C1 segment of cervical spinal cord (tissue), 14 donors: ENCODE measurements around the gene CIB4.

Experiments
- DNase-seq, 14 donors: peaks; one replicate each; lab custom pipeline; 2025; lab: John Stamatoyannopoulos, UW

The CIB4 gene

DNA sequence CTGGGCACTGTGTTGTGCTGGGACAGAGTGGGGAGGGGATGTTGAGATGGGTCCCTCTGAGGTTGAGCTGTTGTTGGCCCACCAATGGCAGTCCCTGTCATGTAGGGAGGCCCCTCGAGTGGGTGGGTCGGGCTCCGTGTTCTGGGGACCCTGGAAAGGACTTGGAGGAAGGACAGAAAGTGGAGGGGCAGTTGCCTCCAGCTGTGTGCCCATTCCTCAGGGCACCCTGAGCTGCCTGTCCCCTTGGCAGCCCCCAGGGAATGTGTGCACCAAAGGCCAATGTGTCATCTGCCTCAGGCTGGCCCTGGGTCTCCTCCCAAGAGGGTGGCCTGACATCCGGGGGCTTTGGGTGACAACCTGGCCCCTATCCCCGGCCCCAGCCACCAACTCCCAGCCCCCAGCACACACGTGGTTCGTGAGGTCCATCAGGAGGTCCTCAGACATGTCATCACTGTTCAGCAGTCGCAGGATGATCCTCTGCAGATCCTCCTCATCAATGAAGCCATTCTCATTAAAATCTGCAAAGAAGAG lies 57.7 kb downstream of the CIB4 start:
- DNase-seq: no peak

GRCh38 chr2:26582890-26583289 lies 58.3 kb downstream of the CIB4 start:
- DNase-seq: no peak

DNA sequence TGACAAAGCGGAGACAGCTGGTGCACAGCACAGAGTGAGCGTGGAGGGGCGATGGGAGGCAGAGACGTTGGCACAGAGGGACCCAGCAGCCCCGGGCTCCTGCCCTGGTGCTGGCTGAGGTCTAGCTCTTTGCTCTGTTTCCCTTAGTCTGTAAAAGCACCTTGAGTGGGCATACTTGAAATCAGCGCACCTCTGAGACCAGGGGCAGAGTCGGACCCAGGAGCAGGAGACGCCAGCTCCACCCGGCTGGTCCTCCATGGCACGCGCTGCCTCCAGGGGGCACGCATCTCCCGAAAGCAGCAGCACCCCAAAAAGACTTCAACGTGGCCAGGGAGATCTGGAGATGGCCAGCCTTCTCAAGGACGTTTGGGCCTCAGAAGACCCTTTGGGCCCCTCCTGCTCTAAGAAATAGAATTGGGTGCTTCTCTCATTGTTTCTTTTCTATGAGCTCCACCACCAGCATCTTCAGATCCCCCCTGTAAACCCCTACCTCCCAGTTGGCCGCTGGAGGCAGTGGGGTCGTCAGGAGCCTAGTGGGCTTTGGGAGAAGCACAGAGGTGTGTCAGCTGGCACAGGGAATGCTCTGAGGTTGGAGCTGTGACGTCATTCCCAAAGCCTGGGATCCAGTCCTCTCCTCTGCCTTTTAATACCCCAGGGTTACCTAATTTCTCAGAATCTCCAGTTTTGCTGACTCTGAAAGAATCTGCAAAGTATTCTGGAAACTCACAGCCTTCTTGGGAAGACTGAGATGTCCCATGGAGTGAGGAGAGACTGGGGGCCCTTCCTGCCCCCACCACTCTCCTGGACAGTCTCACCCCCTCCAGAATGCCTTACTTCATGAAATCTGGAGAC lies 58.9 kb downstream of the CIB4 start:
- no peak for DNase-seq

GRCh38 chr2:26581266-26581990 lies 59.7 kb downstream of the CIB4 start:
- DNase-seq: no peak

DNA sequence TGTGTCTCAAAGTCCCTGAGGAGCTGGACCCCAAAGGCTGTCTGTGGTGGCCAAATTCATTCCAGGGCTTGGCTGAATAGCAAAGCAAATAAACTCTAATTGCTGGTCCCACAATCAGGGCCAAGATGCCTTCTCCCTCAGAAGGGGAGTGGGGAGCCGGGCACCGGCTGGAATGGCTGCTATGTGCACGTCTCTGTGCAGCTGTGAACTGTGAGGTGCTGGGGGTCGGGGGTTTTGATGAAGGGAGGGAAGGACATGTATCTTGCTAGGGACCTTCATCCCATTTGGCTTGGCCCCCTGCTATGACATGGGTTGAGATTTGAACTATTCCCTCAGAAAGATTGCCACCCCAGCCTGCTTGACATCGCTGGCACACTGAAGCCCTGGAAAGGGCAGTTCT lies 60.4 kb downstream of the CIB4 start:
- DNase-seq: no peak

GRCh38 chr2:26580151-26580550 lies 61.0 kb downstream of the CIB4 start:
- no peak for DNase-seq

- DNase-seq: no peak
Measured at GRCh38 chr2:26579723-26580040, 61.5 kb downstream of the CIB4 start.

GRCh38 chr2:26579025-26579722 lies 62.0 kb downstream of the CIB4 start:
- DNase-seq: no peak

- no peak for DNase-seq
Measured at GRCh38 chr2:26578581-26578980, 62.6 kb downstream of the CIB4 start.

DNA sequence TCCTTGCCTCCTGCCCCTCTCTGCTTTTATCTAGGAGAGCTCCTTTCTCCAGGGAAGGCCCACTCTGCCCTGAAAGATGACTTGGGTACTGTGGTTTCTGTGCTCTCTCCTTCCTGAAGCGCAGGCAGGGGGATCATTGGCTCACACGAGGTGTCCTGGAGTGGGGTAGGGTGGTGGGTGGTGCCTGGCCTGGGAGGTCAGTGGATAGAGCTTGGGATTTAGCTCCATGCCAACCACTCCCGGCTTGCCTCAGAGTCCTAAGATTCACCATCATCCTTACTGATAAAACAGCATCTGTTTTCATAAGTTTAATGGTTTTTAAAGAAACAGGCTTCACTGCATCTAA lies 63.1 kb downstream of the CIB4 start:
- no peak for DNase-seq

DNA sequence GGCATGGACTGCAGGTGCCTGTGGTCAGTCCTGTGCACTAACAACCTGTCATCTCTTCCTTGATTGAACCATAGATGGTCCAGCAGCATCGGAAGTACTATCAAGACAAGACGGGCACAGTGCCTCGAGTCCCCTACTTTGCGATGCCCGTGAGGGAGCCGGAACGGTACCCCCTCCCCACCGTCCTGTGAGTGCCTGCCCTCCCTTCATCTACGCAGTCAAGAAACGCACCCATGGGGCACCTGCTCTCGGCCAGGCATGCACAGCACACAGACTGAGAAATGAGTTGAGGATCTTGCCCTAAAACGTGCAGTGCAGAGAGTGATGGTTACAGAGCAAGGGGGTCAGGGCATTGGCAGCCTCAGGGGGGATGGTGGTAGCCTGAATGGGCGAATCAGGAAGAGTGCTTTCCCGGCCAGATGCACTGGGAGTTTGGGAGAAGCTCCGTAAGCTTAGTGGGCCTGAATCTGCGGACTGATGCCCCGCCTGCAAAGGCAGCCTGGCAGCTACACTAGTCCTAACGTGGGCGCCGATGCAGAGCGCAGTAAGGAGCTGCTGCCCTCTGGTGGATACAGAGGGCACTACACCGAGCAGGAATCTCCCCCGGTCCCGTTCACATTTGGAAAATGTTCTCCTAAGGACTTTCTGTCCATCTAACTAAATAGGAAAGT lies 63.6 kb downstream of the CIB4 start:
- DNase-seq: peak in 6 of 14 donors; percentile 4 to 42 (median 14)

GRCh38 chr2:26576565-26577441 lies 64.4 kb downstream of the CIB4 start:
- DNase-seq: no peak

GRCh38 chr2:26575836-26576564 lies 65.2 kb downstream of the CIB4 start:
- DNase-seq: no peak

DNA sequence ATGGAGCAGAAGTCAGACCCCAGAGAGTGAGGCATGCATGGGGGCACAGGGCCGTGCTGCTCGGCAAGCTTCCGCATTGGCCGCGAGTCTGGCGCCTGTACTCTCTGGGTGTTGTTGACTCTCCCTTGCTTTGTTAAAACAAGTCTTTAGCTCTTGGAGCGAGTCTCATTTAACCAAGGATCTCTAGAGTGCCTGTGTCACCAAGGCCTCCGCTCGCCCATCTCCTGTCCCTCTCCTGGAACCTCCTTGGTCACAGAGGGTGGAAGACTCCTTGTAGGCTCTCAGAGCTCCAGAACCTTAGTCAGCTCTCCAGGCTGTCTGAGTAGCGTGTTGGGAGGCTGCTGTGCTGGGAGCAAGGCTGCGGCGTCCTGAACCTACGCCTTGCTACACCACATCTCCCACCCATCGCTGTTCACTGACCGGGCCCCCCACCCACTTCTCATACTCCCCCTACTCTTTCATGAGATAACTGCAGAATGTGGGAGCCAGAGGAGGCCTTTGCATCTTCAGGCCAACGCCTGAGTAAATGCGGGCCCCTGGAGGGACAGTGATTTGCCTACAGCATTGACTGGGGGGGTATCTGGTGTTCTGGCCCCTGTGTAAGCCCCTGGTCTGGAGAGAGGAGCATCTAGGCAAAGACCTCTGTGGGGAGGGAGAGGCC lies 66.1 kb downstream of the CIB4 start:
- no peak for DNase-seq

GRCh38 chr2:26574066-26574899 lies 66.9 kb downstream of the CIB4 start:
- no peak for DNase-seq

GRCh38 chr2:26573241-26573925 lies 67.8 kb downstream of the CIB4 start:
- no peak for DNase-seq

DNA sequence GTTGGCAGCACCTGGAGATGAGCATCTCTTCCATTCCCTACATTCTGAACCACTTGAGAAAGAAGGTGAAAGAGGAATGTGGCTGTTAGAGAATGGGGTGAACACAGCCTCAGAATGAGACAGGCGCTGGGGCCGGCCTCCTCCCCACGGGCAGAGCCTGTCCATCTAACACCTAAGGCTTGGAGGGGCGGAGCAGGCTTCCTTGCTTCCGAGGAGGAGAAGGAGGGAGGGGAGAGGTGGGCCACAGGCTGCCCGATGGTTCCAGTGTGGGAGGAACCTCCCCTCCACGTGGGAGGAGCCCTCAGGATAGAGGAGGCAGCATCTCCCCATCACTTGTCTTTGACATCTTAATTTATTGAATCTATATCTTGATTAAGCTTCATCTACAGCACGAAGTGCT lies 68.6 kb downstream of the CIB4 start:
- no peak for DNase-seq

DNA sequence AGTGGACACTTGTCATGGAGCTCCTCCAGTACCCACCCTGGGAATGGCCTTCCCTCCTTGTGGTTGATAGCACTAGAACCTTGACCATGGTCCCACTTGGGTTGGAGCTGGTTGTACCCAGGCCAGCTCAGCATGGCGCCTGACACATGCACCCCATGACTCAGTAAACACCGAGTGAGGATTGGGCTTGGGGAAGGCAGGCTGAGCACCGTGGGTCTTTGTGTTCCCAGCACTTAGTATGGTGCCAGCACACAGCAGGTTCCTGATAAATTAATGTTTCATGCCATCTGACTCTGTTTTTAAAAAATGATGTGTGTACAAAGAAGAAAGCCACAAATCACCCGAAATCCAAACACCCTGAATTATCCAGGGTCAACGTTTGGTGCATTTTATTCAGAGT lies 69.8 kb downstream of the CIB4 start:
- peak in 1 of 14 donors; percentile 53 for DNase-seq
